Neural progenitor cell (in vitro differentiated cells): ENCODE data around the gene INSR.

ENCODE experiments used
- EZH2 ChIP-seq: fragments of 200-600 bp; sonication (generic); IDR thresholded peaks from 2 replicates; pipeline ENCODE4 v1.6.1; 2017; ENCODE audit warnings: antibody characterized with exemption, mild to moderate bottlenecking, moderate library complexity
- EZH2phosphoT487 ChIP-seq: fragments of 200-600 bp; sonication (generic); IDR thresholded peaks from 2 replicates; pipeline ENCODE4 v1.6.1; 2017; ENCODE audit warnings: antibody characterized with exemption
- TF ChIP-seq, protein P1 (sequence below): fragments of 200-600 bp; sonication (generic); IDR thresholded peaks from 2 replicates; pipeline ENCODE4 v1.5.1; 2017; ENCODE audit warnings: antibody characterized with exemption, mild to moderate bottlenecking

DNA sequence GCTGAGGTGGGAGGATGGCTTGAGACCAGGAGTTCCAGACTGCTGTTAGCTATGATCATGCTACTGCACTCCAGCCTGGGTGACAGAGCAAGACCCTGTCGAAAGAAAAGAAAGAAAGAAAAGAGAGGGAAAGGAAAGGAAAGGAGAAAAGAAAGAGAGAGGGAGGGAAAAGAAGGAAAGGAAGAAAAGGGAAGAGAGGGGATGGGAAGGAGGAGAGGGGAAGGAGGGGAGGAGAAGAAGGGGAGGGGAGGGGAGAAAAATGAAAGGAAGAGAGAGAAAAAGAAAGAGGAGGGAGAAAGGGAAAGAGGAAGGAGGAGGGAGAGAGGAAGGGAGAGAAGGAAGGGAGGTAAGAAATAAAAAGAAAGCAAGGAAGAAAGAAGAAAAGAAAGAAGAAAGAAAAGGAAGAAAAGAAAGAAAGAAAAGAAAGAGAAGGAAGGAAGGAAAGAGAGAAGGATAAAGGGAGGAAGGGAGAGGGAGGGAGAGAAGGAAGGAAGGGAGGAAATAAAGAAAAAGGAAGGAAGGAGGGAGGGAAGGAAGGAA is 44.1 kb downstream of the INSR start:
- TF ChIP-seq EZH2 (no peak), EZH2phosphoT487 (no peak)
- TF ChIP-seq, protein P1, sequence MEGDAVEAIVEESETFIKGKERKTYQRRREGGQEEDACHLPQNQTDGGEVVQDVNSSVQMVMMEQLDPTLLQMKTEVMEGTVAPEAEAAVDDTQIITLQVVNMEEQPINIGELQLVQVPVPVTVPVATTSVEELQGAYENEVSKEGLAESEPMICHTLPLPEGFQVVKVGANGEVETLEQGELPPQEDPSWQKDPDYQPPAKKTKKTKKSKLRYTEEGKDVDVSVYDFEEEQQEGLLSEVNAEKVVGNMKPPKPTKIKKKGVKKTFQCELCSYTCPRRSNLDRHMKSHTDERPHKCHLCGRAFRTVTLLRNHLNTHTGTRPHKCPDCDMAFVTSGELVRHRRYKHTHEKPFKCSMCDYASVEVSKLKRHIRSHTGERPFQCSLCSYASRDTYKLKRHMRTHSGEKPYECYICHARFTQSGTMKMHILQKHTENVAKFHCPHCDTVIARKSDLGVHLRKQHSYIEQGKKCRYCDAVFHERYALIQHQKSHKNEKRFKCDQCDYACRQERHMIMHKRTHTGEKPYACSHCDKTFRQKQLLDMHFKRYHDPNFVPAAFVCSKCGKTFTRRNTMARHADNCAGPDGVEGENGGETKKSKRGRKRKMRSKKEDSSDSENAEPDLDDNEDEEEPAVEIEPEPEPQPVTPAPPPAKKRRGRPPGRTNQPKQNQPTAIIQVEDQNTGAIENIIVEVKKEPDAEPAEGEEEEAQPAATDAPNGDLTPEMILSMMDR: no peak
